ENCODE results near the gene DLX1.

DNA sequence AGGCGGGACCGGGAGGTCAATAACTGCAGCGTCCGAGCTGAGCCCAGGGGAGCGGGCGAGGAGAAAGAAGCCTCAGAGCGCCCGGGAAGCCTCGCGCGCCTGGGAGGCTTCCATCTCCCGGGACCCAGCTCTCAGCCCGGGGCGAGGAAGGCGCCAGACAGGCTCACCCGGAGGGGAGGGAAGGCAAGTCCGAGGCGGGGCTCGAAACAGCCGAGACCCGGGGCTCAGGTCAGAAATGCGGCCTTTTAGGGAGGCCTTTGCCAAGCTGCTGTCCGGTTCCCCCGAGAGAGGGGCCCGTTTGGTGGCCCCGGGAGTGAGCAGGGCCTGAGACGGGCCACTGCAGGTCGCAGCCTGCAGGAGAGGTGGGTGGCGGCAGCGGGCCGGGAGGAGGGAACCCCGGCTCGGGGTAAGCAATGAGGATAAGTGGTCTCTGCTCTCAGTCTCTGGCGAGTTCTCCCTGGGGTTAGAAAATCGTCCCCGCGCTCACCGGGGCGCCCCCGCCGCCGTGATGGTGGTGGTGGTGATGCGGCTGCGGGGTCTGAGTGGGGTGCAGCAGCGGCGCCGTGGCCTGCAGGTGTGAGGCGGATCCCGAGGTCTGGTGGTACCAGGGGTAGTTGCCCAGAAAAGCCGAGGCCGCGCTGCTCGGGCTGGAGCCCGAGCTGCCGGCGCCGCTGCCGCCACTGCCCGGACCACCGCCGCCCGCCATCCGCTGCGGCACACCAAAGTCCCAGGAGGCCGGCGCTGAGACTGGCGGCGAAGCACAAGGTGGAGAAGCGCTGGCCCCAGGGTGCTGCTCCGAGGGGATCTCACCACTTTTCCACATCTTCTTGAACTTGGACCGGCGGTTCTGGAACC, 15.0 kb downstream of the DLX1 start:
- TF ChIP-seq, protein P1, sequence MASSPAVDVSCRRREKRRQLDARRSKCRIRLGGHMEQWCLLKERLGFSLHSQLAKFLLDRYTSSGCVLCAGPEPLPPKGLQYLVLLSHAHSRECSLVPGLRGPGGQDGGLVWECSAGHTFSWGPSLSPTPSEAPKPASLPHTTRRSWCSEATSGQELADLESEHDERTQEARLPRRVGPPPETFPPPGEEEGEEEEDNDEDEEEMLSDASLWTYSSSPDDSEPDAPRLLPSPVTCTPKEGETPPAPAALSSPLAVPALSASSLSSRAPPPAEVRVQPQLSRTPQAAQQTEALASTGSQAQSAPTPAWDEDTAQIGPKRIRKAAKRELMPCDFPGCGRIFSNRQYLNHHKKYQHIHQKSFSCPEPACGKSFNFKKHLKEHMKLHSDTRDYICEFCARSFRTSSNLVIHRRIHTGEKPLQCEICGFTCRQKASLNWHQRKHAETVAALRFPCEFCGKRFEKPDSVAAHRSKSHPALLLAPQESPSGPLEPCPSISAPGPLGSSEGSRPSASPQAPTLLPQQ (tag by site-specific recombination; IDR thresholded peaks at IDR 0.05) = no peak
- TF ChIP-seq ZNF416 (tag by site-specific recombination; IDR thresholded peaks at IDR 0.05) = no peak
- no peak for TF ChIP-seq ZNF555 (tag by site-specific recombination; conservative IDR thresholded peaks at IDR 0.05)
- TF ChIP-seq ZNF530 (tag by site-specific recombination; IDR thresholded peaks at IDR 0.05; ENCODE audit: low read depth) = no peak
- TF ChIP-seq, protein P2, sequence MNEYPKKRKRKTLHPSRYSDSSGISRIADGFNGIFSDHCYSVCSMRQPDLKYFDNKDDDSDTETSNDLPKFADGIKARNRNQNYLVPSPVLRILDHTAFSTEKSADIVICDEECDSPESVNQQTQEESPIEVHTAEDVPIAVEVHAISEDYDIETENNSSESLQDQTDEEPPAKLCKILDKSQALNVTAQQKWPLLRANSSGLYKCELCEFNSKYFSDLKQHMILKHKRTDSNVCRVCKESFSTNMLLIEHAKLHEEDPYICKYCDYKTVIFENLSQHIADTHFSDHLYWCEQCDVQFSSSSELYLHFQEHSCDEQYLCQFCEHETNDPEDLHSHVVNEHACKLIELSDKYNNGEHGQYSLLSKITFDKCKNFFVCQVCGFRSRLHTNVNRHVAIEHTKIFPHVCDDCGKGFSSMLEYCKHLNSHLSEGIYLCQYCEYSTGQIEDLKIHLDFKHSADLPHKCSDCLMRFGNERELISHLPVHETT (tag by site-specific recombination; IDR thresholded peaks at IDR 0.05) = no peak
- TF ChIP-seq, protein P3, sequence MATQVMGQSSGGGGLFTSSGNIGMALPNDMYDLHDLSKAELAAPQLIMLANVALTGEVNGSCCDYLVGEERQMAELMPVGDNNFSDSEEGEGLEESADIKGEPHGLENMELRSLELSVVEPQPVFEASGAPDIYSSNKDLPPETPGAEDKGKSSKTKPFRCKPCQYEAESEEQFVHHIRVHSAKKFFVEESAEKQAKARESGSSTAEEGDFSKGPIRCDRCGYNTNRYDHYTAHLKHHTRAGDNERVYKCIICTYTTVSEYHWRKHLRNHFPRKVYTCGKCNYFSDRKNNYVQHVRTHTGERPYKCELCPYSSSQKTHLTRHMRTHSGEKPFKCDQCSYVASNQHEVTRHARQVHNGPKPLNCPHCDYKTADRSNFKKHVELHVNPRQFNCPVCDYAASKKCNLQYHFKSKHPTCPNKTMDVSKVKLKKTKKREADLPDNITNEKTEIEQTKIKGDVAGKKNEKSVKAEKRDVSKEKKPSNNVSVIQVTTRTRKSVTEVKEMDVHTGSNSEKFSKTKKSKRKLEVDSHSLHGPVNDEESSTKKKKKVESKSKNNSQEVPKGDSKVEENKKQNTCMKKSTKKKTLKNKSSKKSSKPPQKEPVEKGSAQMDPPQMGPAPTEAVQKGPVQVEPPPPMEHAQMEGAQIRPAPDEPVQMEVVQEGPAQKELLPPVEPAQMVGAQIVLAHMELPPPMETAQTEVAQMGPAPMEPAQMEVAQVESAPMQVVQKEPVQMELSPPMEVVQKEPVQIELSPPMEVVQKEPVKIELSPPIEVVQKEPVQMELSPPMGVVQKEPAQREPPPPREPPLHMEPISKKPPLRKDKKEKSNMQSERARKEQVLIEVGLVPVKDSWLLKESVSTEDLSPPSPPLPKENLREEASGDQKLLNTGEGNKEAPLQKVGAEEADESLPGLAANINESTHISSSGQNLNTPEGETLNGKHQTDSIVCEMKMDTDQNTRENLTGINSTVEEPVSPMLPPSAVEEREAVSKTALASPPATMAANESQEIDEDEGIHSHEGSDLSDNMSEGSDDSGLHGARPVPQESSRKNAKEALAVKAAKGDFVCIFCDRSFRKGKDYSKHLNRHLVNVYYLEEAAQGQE (tag by site-specific recombination; IDR thresholded peaks at IDR 0.05) = no peak
- TF ChIP-seq ZNF366 (tag by site-specific recombination; conservative IDR thresholded peaks at IDR 0.05) = no peak
- TF ChIP-seq, protein P4, sequence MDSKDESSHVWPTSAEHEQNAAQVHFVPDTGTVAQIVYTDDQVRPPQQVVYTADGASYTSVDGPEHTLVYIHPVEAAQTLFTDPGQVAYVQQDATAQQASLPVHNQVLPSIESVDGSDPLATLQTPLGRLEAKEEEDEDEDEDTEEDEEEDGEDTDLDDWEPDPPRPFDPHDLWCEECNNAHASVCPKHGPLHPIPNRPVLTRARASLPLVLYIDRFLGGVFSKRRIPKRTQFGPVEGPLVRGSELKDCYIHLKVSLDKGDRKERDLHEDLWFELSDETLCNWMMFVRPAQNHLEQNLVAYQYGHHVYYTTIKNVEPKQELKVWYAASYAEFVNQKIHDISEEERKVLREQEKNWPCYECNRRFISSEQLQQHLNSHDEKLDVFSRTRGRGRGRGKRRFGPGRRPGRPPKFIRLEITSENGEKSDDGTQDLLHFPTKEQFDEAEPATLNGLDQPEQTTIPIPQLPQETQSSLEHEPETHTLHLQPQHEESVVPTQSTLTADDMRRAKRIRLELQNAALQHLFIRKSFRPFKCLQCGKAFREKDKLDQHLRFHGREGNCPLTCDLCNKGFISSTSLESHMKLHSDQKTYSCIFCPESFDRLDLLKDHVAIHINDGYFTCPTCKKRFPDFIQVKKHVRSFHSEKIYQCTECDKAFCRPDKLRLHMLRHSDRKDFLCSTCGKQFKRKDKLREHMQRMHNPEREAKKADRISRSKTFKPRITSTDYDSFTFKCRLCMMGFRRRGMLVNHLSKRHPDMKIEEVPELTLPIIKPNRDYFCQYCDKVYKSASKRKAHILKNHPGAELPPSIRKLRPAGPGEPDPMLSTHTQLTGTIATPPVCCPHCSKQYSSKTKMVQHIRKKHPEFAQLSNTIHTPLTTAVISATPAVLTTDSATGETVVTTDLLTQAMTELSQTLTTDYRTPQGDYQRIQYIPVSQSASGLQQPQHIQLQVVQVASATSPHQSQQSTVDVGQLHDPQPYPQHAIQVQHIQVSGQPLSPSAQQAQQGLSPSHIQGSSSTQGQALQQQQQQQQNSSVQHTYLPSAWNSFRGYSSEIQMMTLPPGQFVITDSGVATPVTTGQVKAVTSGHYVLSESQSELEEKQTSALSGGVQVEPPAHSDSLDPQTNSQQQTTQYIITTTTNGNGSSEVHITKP (tag by site-specific recombination; IDR thresholded peaks at IDR 0.05) = no peak
- TF ChIP-seq, protein P5, sequence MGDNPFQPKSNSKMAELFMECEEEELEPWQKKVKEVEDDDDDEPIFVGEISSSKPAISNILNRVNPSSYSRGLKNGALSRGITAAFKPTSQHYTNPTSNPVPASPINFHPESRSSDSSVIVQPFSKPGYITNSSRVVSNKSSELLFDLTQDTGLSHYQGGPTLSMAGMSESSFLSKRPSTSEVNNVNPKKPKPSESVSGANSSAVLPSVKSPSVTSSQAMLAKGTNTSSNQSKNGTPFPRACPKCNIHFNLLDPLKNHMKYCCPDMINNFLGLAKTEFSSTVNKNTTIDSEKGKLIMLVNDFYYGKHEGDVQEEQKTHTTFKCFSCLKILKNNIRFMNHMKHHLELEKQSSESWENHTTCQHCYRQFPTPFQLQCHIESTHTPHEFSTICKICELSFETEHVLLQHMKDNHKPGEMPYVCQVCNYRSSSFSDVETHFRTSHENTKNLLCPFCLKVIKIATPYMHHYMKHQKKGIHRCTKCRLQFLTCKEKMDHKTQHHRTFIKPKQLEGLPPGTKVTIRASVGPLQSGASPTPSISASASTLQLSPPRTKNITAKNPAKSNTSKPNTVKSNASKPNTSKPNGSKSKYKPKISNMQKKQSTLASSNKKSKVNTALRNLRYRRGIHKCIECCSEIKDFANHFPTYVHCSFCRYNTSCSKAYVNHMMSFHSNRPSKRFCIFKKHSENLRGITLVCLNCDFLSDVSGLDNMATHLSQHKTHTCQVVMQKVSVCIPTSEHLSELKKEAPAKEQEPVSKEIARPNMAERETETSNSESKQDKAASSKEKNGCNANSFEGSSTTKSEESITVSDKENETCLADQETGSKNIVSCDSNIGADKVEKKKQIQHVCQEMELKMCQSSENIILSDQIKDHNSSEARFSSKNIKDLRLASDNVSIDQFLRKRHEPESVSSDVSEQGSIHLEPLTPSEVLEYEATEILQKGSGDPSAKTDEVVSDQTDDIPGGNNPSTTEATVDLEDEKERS (tag by site-specific recombination; IDR thresholded peaks at IDR 0.05) = no peak
- TF ChIP-seq, protein P6, sequence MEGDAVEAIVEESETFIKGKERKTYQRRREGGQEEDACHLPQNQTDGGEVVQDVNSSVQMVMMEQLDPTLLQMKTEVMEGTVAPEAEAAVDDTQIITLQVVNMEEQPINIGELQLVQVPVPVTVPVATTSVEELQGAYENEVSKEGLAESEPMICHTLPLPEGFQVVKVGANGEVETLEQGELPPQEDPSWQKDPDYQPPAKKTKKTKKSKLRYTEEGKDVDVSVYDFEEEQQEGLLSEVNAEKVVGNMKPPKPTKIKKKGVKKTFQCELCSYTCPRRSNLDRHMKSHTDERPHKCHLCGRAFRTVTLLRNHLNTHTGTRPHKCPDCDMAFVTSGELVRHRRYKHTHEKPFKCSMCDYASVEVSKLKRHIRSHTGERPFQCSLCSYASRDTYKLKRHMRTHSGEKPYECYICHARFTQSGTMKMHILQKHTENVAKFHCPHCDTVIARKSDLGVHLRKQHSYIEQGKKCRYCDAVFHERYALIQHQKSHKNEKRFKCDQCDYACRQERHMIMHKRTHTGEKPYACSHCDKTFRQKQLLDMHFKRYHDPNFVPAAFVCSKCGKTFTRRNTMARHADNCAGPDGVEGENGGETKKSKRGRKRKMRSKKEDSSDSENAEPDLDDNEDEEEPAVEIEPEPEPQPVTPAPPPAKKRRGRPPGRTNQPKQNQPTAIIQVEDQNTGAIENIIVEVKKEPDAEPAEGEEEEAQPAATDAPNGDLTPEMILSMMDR (tag by site-specific recombination; IDR thresholded peaks at IDR 0.05) = no peak
- TF ChIP-seq, protein P7, sequence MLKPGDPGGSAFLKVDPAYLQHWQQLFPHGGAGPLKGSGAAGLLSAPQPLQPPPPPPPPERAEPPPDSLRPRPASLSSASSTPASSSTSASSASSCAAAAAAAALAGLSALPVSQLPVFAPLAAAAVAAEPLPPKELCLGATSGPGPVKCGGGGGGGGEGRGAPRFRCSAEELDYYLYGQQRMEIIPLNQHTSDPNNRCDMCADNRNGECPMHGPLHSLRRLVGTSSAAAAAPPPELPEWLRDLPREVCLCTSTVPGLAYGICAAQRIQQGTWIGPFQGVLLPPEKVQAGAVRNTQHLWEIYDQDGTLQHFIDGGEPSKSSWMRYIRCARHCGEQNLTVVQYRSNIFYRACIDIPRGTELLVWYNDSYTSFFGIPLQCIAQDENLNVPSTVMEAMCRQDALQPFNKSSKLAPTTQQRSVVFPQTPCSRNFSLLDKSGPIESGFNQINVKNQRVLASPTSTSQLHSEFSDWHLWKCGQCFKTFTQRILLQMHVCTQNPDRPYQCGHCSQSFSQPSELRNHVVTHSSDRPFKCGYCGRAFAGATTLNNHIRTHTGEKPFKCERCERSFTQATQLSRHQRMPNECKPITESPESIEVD (tag by site-specific recombination; IDR thresholded peaks at IDR 0.05) = no peak
